ENCODE measurements around the gene DNLZ.

DNA sequence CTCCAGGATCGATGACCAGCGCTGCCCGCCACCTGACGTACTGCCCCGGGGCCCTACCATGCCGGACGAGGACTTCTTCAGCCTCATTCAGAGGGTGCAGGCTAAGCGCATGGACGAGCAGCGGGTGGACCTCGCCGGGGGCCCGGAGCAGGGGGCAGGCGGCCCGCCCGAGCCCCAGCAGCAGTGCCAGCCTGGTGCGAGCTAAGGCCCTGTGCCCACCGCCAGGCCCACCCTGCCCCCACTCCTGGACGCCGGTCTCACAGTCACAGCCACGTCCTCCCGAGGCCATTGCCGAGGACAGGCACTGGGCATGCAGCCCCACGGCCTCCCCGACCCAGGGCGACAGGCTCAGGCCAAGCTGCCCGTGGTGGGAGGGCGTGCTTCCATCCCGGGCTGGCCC is 5.5 kb downstream of the DNLZ start:
- TF ChIP-seq, protein P1, sequence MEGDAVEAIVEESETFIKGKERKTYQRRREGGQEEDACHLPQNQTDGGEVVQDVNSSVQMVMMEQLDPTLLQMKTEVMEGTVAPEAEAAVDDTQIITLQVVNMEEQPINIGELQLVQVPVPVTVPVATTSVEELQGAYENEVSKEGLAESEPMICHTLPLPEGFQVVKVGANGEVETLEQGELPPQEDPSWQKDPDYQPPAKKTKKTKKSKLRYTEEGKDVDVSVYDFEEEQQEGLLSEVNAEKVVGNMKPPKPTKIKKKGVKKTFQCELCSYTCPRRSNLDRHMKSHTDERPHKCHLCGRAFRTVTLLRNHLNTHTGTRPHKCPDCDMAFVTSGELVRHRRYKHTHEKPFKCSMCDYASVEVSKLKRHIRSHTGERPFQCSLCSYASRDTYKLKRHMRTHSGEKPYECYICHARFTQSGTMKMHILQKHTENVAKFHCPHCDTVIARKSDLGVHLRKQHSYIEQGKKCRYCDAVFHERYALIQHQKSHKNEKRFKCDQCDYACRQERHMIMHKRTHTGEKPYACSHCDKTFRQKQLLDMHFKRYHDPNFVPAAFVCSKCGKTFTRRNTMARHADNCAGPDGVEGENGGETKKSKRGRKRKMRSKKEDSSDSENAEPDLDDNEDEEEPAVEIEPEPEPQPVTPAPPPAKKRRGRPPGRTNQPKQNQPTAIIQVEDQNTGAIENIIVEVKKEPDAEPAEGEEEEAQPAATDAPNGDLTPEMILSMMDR (conservative IDR thresholded peaks at IDR 0.05; ENCODE audit: low read length), result no peak
- TF ChIP-seq EZH2phosphoT487 (IDR thresholded peaks at IDR 0.05; ENCODE audit: borderline replicate concordance, low read depth, low read length), result no peak
